Epithelial cell of proximal tubule (primary cell): ENCODE data around the gene BOC. TPM values are rescaled to one million over a fixed set of nuclear protein-coding genes. Genes with fewer than 3 reads are reported as not detected.

Experiments used
- DNase-seq: peaks from one replicate; pipeline ENCODE4 v3.0.0-alpha.2; 2011; ENCODE audit warnings: low read depth
- H3K4me3 ChIP-seq: 2 replicates; pipeline ENCODE4 v1.5.1; 2011; ENCODE audit warnings: low read depth, mild to moderate bottlenecking, low read length
- CTCF ChIP-seq: conservative IDR thresholded peaks from 2 replicates; pipeline ENCODE4 v1.5.1; 2012; ENCODE audit warnings: low read depth, mild to moderate bottlenecking, low read length
- total RNA-seq: library from RNA; depleted of rRNA; stranded (reverse); fragments of >200 nt; gene quantifications from 2 replicates; pipeline ENCODE4 v1.2.3, GENCODE V29; 2015

BOC gene
- total RNA-seq, 1 donor from 2014 or later, result 3.5 TPM

DNA sequence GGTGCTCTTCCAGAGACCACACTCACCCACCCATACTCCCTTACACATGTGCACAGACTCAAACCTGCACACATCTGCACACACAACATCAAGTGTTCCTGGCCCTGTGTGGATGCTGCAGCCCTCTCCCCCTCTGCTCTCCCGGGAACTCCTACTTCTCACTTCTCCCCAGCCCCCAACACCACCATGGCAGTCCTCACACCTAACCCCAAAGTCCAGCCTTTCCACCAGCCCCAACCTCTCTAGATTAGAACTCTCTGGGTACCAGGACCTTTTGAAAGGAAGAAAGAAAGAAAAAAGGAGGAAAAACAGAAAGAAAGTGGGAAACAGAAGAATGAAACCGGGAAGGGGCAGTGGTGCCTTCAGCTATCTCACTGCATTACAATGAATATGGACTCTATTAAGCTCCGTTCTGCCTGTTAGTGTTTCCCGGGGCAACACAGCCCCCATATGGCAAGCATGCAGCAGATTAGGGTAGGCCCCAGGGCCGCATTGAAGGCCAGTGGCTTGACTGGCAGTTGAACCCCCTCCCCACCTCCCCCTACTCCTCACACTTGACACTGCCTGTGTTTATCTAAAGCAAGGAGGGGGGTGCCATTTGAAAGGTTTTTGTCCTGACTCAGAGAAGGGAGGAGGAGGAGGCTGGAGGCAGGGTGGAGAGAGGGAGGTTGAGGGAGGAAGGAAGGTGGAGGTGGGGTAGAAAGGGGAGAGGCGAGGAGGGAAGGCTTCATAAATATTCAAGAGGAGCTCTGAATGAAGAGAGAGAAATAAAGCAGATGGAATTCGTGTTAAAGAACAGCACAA, 30.1 kb downstream of the BOC start:
- TF ChIP-seq CTCF, result no peak
- no peak for DNase-seq
- H3K4me3 ChIP-seq, result no peak overlapping the region

GRCh38 chr3:113242096-113242581, 30.8 kb downstream of the BOC start:
- no peak for TF ChIP-seq CTCF
- no peak overlapping the region for H3K4me3 ChIP-seq
- no peak for DNase-seq

DNA sequence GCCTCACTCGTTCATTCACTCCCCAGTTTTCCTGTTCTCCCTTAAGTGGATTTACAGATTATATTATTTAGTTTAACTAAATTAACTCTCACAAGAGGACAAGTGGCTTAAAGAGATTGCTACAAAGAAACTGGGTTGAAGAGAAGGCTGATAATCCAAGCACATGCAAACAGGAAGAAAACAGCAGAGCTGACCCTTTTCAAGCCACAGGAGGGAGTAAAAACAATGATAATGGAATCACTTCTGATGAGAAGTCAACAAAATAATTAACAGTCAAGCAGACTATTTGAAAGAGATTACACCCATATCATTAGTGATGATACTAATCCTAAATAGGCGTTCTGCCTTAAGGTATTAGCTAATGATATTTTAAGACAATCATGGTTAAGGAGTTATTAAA, 31.7 kb downstream of the BOC start:
- no peak overlapping the region for H3K4me3 ChIP-seq
- no peak for DNase-seq
- TF ChIP-seq CTCF, result no peak

- no peak for TF ChIP-seq CTCF
- H3K4me3 ChIP-seq, result no peak overlapping the region
- no peak for DNase-seq
These were observed 32.5 kb downstream of the BOC start for GRCh38 chr3:113243846-113244245.

- no peak overlapping the region for H3K4me3 ChIP-seq
- TF ChIP-seq CTCF, result no peak
- no peak for DNase-seq
These were observed 34.4 kb downstream of the BOC start for GRCh38 chr3:113245761-113246161.

- H3K4me3 ChIP-seq, result no peak overlapping the region
- DNase-seq, result no peak
- no peak for TF ChIP-seq CTCF
These were observed 35.7 kb downstream of the BOC start for GRCh38 chr3:113247068-113247467.

- no peak for TF ChIP-seq CTCF
- no peak for DNase-seq
- H3K4me3 ChIP-seq, result no peak overlapping the region
These were observed 36.5 kb downstream of the BOC start for GRCh38 chr3:113247675-113248458.
